SK-N-SH (cell line): ENCODE data around the gene TAOK3. TPM values are rescaled to one million over a fixed set of nuclear protein-coding genes. Genes with fewer than 3 reads are reported as not detected.

Experiments
- CTCF ChIA-PET: fragments of 300-600, 350-600 bp; formaldehyde crosslinking; extraction: SDS; loops from one replicate; lab custom pipeline; 2021; lab: Yijun Ruan, JAX
- POLR2A ChIA-PET: fragments of 350-600 bp; sonication (Branson Sonifier 250); formaldehyde crosslinking; extraction: SDS; loops from one replicate; lab custom pipeline; 2020; ENCODE audit warnings: antibody characterized with exemption, inconsistent platforms; lab: Yijun Ruan, JAX
- DNase-seq: peaks from one replicate; pipeline ENCODE4 v3.0.0; 2012
- H2AFZ ChIP-seq: fragments of 200-600 bp; sonication (generic); 2 replicates; pipeline ENCODE4 v1.8.1; 2016; ENCODE audit warnings: antibody characterized with exemption, mild to moderate bottlenecking, low read depth
- H3F3A ChIP-seq: fragments of 200-600 bp; sonication (generic); replicated peaks from 2 replicates; pipeline ENCODE3; 2016; ENCODE audit warnings: antibody characterized with exemption, mild to moderate bottlenecking; ENCODE audit not compliant: insufficient read depth
- H3K27ac ChIP-seq, 2 experiments: fragments of 200-500 bp in 1 of 2; fragments of 200-600 bp in 1 of 2; sonication (Bioruptor generic) in 1 of 2; sonication (generic), shearing (Covaris generic) in 1 of 2; 2 replicates each; pipeline versions ENCODE4 v1.5.1 to v1.6.1; 2014 to 2016; ENCODE audit warnings: low read depth in 2 of 2, inconsistent platforms in 1 of 2, low read length in 1 of 2, mild to moderate bottlenecking in 1 of 2, mixed read lengths in 1 of 2
- H3K27me3 ChIP-seq: fragments of 200-600 bp; sonication (generic), shearing (Covaris generic); 2 replicates; pipeline ENCODE4 v1.6.1; 2016; ENCODE audit warnings: mixed run types; ENCODE audit not compliant: insufficient read depth
- H3K36me3 ChIP-seq, 2 experiments: fragments of 200-500 bp in 1 of 2; fragments of 200-600 bp in 1 of 2; sonication (Bioruptor generic) in 1 of 2; sonication (generic) in 1 of 2; replicated peaks in 1 of 2; 2 replicates each; pipeline versions ENCODE3 to v1.5.1; 2014 to 2016; ENCODE audit warnings: low read length in 1 of 2, mild to moderate bottlenecking in 1 of 2; ENCODE audit not compliant: insufficient read depth in 2 of 2, control insufficient read depth in 1 of 2
- H3K4me1 ChIP-seq, 2 experiments: fragments of 200-500 bp in 1 of 2; fragments of 200-600 bp in 1 of 2; sonication (Bioruptor generic) in 1 of 2; sonication (generic), shearing (Covaris generic) in 1 of 2; 2 replicates each; pipeline versions ENCODE4 v1.5.1 to v1.6.1; 2014 to 2016; ENCODE audit warnings: low read depth in 1 of 2, low read length in 1 of 2, mixed run types in 1 of 2; ENCODE audit not compliant: insufficient read depth in 2 of 2, control insufficient read depth in 1 of 2
- H3K4me2 ChIP-seq: fragments of 200-600 bp; sonication (generic), shearing (Covaris generic); 2 replicates; pipeline ENCODE4 v1.6.1; 2017; ENCODE audit warnings: mixed run types
- H3K4me3 ChIP-seq, 2 experiments: fragments of 200-500 bp in 1 of 2; fragments of 200-600 bp in 1 of 2; sonication (Bioruptor generic) in 1 of 2; sonication (generic), shearing (Covaris generic) in 1 of 2; 2 replicates each; pipeline versions ENCODE4 v1.5.1 to v1.8.1; 2014 to 2016; ENCODE audit warnings: low read depth in 2 of 2, inconsistent platforms in 1 of 2, low read length in 1 of 2, mild to moderate bottlenecking in 1 of 2, mixed read lengths in 1 of 2, moderate library complexity in 1 of 2
- H3K79me2 ChIP-seq: fragments of 200-600 bp; sonication (generic); 2 replicates; pipeline ENCODE4 v1.8.1; 2017; ENCODE audit warnings: mild to moderate bottlenecking; ENCODE audit not compliant: insufficient read depth
- H3K9ac ChIP-seq: fragments of 200-600 bp; sonication (generic); 2 replicates; pipeline ENCODE4 v1.6.1; 2017; ENCODE audit warnings: mixed run types
- H3K9me2 ChIP-seq: fragments of 200-600 bp; sonication (generic); 2 replicates; pipeline ENCODE4 v1.6.1; 2017; ENCODE audit warnings: mixed run types
- H3K9me3 ChIP-seq: fragments of 200-600 bp; sonication (generic); 2 replicates; pipeline ENCODE4 v1.6.1; 2017; ENCODE audit warnings: mixed run types, mild to moderate bottlenecking, moderate library complexity
- H4K20me1 ChIP-seq: fragments of 200-600 bp; sonication (generic); 2 replicates; pipeline ENCODE4 v1.6.1; 2017; ENCODE audit warnings: mild to moderate bottlenecking, mixed run types; ENCODE audit not compliant: insufficient read depth
- CHD2 ChIP-seq: fragments of 150-350 bp; IDR thresholded peaks from 2 replicates; pipeline ENCODE4 v1.6.1; 2018; ENCODE audit warnings: low read length; ENCODE audit not compliant: partially characterized antibody
- EP300 ChIP-seq, 2 experiments: IDR thresholded peaks; 2 replicates each; pipeline versions ENCODE4 v1.4.0 to v1.6.1; 2012; ENCODE audit warnings: borderline replicate concordance in 1 of 2, low read depth in 1 of 2, low read length in 1 of 2
- EZH2phosphoT487 ChIP-seq: fragments of 200-600 bp; sonication (generic); IDR thresholded peaks from 2 replicates; pipeline ENCODE4 v1.6.1; 2017; ENCODE audit warnings: low read depth, mixed run types, mild to moderate bottlenecking, antibody characterized with exemption, moderate library complexity, borderline replicate concordance
- FOSL2 ChIP-seq: IDR thresholded peaks from 2 replicates; pipeline ENCODE4 v1.4.0; 2012; ENCODE audit warnings: low read depth, mild to moderate bottlenecking, moderate library complexity, borderline replicate concordance
- FOXJ3 ChIP-seq: sonication (generic); formaldehyde crosslinking; IDR thresholded peaks from 2 replicates; pipeline ENCODE4 v1.5.1; 2020; ENCODE audit warnings: mild to moderate bottlenecking, missing genetic modification reagents
- FOXM1 ChIP-seq: IDR thresholded peaks from 2 replicates; pipeline ENCODE4 v1.4.0; 2012; ENCODE audit warnings: low read depth, mild to moderate bottlenecking
- JUND ChIP-seq: IDR thresholded peaks from 2 replicates; pipeline ENCODE4 v1.4.0; 2012
- MEF2A ChIP-seq: IDR thresholded peaks from 2 replicates; pipeline ENCODE4 v1.4.0; 2012; ENCODE audit warnings: low read depth, borderline replicate concordance
- NRF1 ChIP-seq: IDR thresholded peaks from 2 replicates; pipeline ENCODE4 v1.6.1; 2012; ENCODE audit warnings: low read depth, mild to moderate bottlenecking, low read length
- RAD21 ChIP-seq: IDR thresholded peaks from 2 replicates; pipeline ENCODE4 v1.6.1; 2012; ENCODE audit warnings: mild to moderate bottlenecking, low read length
- RCOR1 ChIP-seq: fragments of 150-350 bp; IDR thresholded peaks from 2 replicates; pipeline ENCODE4 v1.6.1; 2017; ENCODE audit warnings: antibody characterized with exemption, low read length
- RFX5 ChIP-seq: IDR thresholded peaks from 2 replicates; pipeline ENCODE4 v1.6.1; 2012; ENCODE audit warnings: mild to moderate bottlenecking, improper control_type of control experiment, low read length
- SMC3 ChIP-seq: IDR thresholded peaks from 2 replicates; pipeline ENCODE4 v1.6.1; 2012; ENCODE audit warnings: low read depth, low read length, improper control_type of control experiment
- TCF12 ChIP-seq: IDR thresholded peaks from 2 replicates; pipeline ENCODE4 v1.4.0; 2012
- TEAD4 ChIP-seq: IDR thresholded peaks from 2 replicates; pipeline ENCODE4 v1.4.0; 2012; ENCODE audit warnings: mild to moderate bottlenecking, borderline replicate concordance; ENCODE audit not compliant: insufficient read depth
- WGBS: methylation state at CpG from one replicate; pipeline ENCODE4 v1.1.6; 2017; ENCODE audit warnings: low lambda C conversion rate; 5-methylcytosine and 5-hydroxymethylcytosine counted together
- polyA plus RNA-seq, 3 experiments: library from polyadenylated mRNA; depleted of rRNA; stranded (reverse); fragments of >200 nt; gene quantifications; 2 replicates each; pipeline ENCODE4 v1.2.3, GENCODE V29; 2012
- TF ChIP-seq, protein P1 (sequence below): IDR thresholded peaks from 2 replicates; pipeline ENCODE4 v1.4.0; 2012; ENCODE audit warnings: low read depth, borderline replicate concordance
- TF ChIP-seq, protein P2 (sequence below): IDR thresholded peaks from 2 replicates; pipeline ENCODE4 v1.4.0; 2012; ENCODE audit warnings: low read depth

TAOK3 gene
- polyA plus RNA-seq, 1 of the 3 experiments (the other 2 are of a cell fraction) = 18.1 TPM

DNA sequence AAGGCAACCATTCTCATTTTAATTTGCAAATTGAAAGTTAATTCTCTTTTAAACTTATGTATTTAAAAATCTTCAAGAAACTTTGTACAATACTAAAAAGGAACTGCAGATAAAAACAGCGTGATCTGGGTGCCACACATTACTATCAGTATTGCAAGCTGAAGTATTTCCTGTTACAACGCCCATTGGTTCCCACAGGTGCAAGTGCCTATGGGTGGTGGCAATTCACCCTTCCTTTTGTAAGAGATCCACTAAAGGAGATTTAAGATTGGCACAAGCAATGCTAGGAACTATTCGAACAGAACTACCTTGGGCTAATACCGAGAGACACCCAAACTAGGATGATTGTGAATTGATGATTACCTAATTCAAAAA is 13.2 kb downstream of the TAOK3 start (continued):
- TF ChIP-seq, protein P1, sequence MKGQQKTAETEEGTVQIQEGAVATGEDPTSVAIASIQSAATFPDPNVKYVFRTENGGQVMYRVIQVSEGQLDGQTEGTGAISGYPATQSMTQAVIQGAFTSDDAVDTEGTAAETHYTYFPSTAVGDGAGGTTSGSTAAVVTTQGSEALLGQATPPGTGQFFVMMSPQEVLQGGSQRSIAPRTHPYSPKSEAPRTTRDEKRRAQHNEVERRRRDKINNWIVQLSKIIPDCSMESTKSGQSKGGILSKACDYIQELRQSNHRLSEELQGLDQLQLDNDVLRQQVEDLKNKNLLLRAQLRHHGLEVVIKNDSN = no peak
- TF ChIP-seq, all 33 proteins: peak for 0

DNA sequence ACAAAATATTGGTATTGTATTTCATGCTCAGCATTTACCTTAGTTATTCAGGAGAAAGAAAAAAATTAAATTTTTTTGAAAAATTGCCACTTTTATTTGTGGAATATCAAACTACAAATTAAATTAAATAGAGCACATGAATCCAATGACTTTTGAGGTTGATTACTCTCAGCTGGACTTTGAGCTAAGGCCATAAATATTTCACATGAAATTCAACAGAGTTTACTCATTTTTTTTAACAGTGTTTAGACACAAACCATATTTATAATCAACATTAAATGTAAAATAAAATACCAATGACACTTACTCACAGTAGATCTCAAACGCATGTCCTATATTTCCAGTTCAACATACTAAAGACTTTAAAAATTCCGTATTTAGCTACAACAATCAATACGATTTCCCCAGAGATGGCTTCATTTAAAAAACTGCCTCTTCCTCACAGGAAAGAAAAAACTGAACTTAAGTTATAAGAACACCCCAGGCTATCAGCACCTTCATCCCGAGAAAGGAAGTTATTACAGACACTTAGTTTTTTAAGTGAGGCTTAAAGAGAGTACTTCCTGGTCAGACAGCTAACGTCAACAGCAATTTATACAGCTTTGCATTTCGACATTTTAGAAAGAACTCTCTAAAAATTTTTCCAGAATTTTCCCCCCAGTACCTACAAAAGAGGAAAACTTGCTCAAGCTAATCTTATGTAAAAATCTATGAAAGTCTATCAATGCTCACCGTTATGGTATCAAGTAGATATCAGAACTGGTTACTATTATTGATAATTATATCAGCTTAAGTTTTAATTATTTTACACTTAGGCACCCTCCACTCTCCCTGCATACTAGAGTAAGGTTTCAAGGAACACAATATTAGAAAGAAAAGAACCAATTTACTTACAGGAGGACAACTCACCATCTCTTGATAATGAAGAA is 13.8 kb downstream of the TAOK3 start:
- H3K79me2 ChIP-seq = peaks cover 73% of the 10 kb centered on the region
- peak overlapping the region; percentile 23 to 96; a peak in 3 of 4 replicates for H3K27ac ChIP-seq
- H2AFZ ChIP-seq = no peak overlapping the region
- no peaks in the 10 kb centered on the region for H3K9me2 ChIP-seq
- H3K9me3 ChIP-seq = no peaks in the 10 kb centered on the region
- peaks cover 4 to 43% of the 10 kb centered on the region in 2 experiments; a peak in 3 of 4 replicates for H3K4me1 ChIP-seq
- H3K27me3 ChIP-seq = no peaks in the 10 kb centered on the region
- H3K4me2 ChIP-seq = no peak overlapping the region
- WGBS = 63% methylated on average over 7 of the region's 7 CpGs
- no peak for TF ChIP-seq FOSL2
- TF ChIP-seq TCF12 = no peak
- TF ChIP-seq RCOR1 = no peak
- TF ChIP-seq TEAD4 = no peak
- H3K9ac ChIP-seq = no peak overlapping the region
- no peaks in the 10 kb centered on the region for H4K20me1 ChIP-seq
- peaks cover 61% of the 10 kb centered on the region for H3F3A ChIP-seq
- ChIA-PET CTCF (interaction anchor here (0.9 to 3.3 kb wide), 7 partner anchors 9 to 171 kb away, joined by 3 to 36 read pairs (median 4); partner anchors contain the start of gene SUDS3), POLR2A (interaction anchor here (1.0 kb wide), 1 partner anchor 17 kb away, joined by 3 read pairs; the partner anchor contains the start of gene SUDS3)
- H3K36me3 ChIP-seq = no peaks in the 10 kb centered on the region
- H3K4me3 ChIP-seq = no peak overlapping the region
- DNase-seq = no peak

DNA sequence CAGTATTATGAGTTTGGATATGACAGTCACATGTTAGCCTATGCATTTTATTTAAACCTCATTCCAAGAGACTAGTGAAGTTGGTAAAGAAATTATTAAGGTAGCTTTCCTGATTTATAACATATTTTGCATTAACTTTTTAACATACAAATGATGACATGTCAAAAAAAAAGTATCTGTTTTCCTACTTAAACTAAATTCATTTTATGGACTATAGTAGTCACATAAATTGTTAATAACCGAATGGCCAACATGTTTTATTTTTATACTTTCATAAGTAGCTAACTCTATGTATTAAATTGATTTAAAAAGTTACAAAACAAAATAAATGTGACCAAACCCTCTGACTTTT is 14.7 kb downstream of the TAOK3 start:
- H3K4me3 ChIP-seq = no peak overlapping the region
- peak overlapping the region; percentile 67; the same call in 1 of the 2 replicates for H3K9ac ChIP-seq
- peak overlapping the region; percentile 77 to 96; a peak in 3 of 4 replicates for H3K27ac ChIP-seq
- peaks cover 57% of the 10 kb centered on the region for H3F3A ChIP-seq
- ChIA-PET CTCF (interaction anchor here (0.6 to 3.3 kb wide), 9 partner anchors 9 to 170 kb away, joined by 3 to 36 read pairs (median 3); partner anchors contain the start of gene SUDS3), POLR2A (interaction anchor here (0.6 kb wide), 1 partner anchor 24 kb away, joined by 4 read pairs; no protein-coding TSS in a partner anchor)
- no peaks in the 10 kb centered on the region for H3K36me3 ChIP-seq
- H3K79me2 ChIP-seq = peaks cover 73% of the 10 kb centered on the region
- WGBS = 94% methylated on average over 1 of the region's 1 CpG
- DNase-seq = no peak
- H2AFZ ChIP-seq = no peak overlapping the region
- TF ChIP-seq CHD2 = no peak
- TF ChIP-seq TCF12 = no peak
- TF ChIP-seq, protein P2, sequence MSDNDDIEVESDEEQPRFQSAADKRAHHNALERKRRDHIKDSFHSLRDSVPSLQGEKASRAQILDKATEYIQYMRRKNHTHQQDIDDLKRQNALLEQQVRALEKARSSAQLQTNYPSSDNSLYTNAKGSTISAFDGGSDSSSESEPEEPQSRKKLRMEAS = no peak
- TF ChIP-seq NRF1 = no peak
- no peak for TF ChIP-seq MEF2A
- TF ChIP-seq FOSL2 = no peak
- no peak for TF ChIP-seq RAD21
- TF ChIP-seq RCOR1 = no peak
- no peak for TF ChIP-seq FOXJ3 (CRISPR knock-in tag)
- TF ChIP-seq RFX5 = no peak
- TF ChIP-seq SMC3 = no peak
- no peak for TF ChIP-seq JUND
- TF ChIP-seq FOXM1 = no peak
- no peak for TF ChIP-seq EP300 (IDR thresholded peaks at IDR 0.05; ENCODE audit: borderline replicate concordance in 1 of 2, low read depth in 1 of 2, low read length in 1 of 2)
- no peak for TF ChIP-seq EZH2phosphoT487
- no peaks in the 10 kb centered on the region for H3K9me3 ChIP-seq
- no peaks in the 10 kb centered on the region for H4K20me1 ChIP-seq
- no peaks in the 10 kb centered on the region for H3K27me3 ChIP-seq
- no peak overlapping the region; the same call in 1 of the 2 replicates for H3K4me2 ChIP-seq
- no peaks in the 10 kb centered on the region for H3K9me2 ChIP-seq
- H3K4me1 ChIP-seq = peaks cover 4 to 43% of the 10 kb centered on the region in 2 experiments; a peak in 3 of 4 replicates
